GM23248 (cell line): ENCODE data around the gene HSCB.

Experiments
- EZH2 ChIP-seq: fragments of 200-600 bp; sonication (generic); IDR thresholded peaks from 2 replicates; pipeline ENCODE4 v1.6.1; 2018; ENCODE audit warnings: antibody characterized with exemption, mild to moderate bottlenecking; ENCODE audit not compliant: insufficient read depth, poor library complexity, severe bottlenecking
- EZH2phosphoT487 ChIP-seq: fragments of 200-600 bp; sonication (generic); IDR thresholded peaks from 2 replicates; pipeline ENCODE4 v1.6.1; 2018; ENCODE audit warnings: antibody characterized with exemption, moderate library complexity, mild to moderate bottlenecking, low read depth; ENCODE audit not compliant: insufficient read depth

DNA sequence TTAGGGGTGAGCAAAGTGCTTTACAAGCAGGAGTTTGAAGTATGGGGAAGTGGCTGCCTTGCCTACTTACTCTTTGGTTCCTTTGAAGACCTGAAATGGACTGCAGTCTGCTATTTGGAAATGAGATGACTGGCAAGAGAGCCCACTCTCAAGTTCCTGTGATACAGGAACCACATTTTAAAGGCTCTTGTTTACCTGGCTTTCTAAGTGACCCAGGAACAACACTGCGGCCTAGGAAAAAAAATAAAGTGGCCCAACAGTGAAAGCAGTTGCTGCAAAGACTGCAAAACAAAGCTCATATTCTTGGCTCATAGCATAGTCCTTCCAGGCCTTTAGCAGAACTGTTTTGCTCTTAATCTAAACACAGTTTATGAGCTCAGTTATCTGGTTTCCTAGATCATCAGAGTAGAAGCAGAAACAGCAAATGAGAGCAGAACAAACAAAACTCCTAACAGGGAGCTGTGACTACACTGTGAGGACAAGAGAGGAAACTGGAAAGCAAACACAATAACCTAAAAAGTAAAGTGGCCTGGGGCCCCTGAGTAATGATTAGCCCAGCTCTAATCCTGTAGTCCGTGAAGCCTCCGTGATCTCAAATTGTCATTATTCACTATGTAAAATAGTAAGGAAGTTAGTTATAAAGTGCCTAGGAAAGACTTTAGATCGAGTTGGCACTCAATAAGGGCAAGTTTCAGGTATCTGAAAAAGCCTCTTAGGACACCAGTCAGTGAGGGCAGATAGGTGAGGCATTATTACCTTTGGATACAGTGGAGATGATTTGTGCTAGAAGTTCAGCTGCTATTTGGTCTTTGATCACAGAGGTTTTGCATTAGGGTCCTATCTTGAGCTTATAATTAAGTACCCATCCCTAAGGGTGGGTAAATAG, 42.2 kb downstream of the HSCB start:
- TF ChIP-seq EZH2phosphoT487 (no peak), EZH2 (no peak)
